COLO829 (cell line): ENCODE measurements around the gene LEFTY2.
"Not testable (repeated sequence)": the region's sequence is repeated elsewhere in the genome, so short reads cannot be mapped to it uniquely, and the experiment has no call there.

Experiments
- DNase-seq: peaks from one replicate; pipeline ENCODE4 v3.0.0; 2012; ENCODE audit warnings: low spot score

Gene LEFTY2

GRCh38 chr1:225941187-225941941, at the start of gene LEFTY2:
TSS of gene LEFTY2 (minus strand) at chr1:225941220. CDS start at chr1:225941140, 80 bp downstream.
- DNase-seq = no peak

GRCh38 chr1:225987491-225988316, 46.7 kb upstream of the LEFTY2 start:
- no peak for DNase-seq

GRCh38 chr1:225981714-225982113, 40.7 kb upstream of the LEFTY2 start:
- no peak for DNase-seq

- DNase-seq = no peak
Observed at GRCh38 chr1:225980005-225980836, 39.2 kb upstream of the LEFTY2 start.

GRCh38 chr1:225979421-225979820, 38.4 kb upstream of the LEFTY2 start:
- no peak for DNase-seq

- no peak for DNase-seq
Observed at GRCh38 chr1:225977937-225978748, 37.1 kb upstream of the LEFTY2 start.

GRCh38 chr1:225975146-225975545, 34.1 kb upstream of the LEFTY2 start:
- DNase-seq = not testable (repeated sequence)

GRCh38 chr1:225974454-225974853, 33.4 kb upstream of the LEFTY2 start:
- no peak for DNase-seq

GRCh38 chr1:225973158-225973557, 32.1 kb upstream of the LEFTY2 start:
- DNase-seq = no peak

GRCh38 chr1:225972344-225973152, 31.5 kb upstream of the LEFTY2 start:
- no peak for DNase-seq

- DNase-seq = not testable (repeated sequence)
Observed at GRCh38 chr1:225970592-225971157, 29.7 kb upstream of the LEFTY2 start.

GRCh38 chr1:225969751-225970150, 28.7 kb upstream of the LEFTY2 start:
- not testable (repeated sequence) for DNase-seq

- no peak for DNase-seq
Observed at GRCh38 chr1:225965231-225965630, 24.2 kb upstream of the LEFTY2 start.

- DNase-seq = no peak
Observed at GRCh38 chr1:225963735-225964530, 22.9 kb upstream of the LEFTY2 start.

GRCh38 chr1:225962440-225962975, 21.5 kb upstream of the LEFTY2 start:
- no peak for DNase-seq

GRCh38 chr1:225961659-225962439, 20.8 kb upstream of the LEFTY2 start:
- no peak for DNase-seq

GRCh38 chr1:225958041-225958440, 17.0 kb upstream of the LEFTY2 start:
- DNase-seq = no peak

- no peak for DNase-seq
Observed at GRCh38 chr1:225954753-225955152, 13.7 kb upstream of the LEFTY2 start.
